GM12891 (cell line): ENCODE measurements around the gene MOB1A.
"Not testable (repeated sequence)": the region's sequence is repeated elsewhere in the genome, so short reads cannot be mapped to it uniquely, and the experiment has no call there.

Source experiments
- POLR2A ChIP-seq: IDR thresholded peaks from 2 replicates; pipeline ENCODE4 v1.6.1; 2011; ENCODE audit warnings: low read depth, low read length, control low read depth
- POLR2AphosphoS5 ChIP-seq: IDR thresholded peaks from 2 replicates; pipeline ENCODE4 v1.6.1; 2011; ENCODE audit warnings: low read depth, low read length, control low read depth
- POU2F2 ChIP-seq: IDR thresholded peaks from 2 replicates; pipeline ENCODE4 v1.6.1; 2011; ENCODE audit warnings: low read depth, mild to moderate bottlenecking, control low read depth, low read length, moderate library complexity

DNA sequence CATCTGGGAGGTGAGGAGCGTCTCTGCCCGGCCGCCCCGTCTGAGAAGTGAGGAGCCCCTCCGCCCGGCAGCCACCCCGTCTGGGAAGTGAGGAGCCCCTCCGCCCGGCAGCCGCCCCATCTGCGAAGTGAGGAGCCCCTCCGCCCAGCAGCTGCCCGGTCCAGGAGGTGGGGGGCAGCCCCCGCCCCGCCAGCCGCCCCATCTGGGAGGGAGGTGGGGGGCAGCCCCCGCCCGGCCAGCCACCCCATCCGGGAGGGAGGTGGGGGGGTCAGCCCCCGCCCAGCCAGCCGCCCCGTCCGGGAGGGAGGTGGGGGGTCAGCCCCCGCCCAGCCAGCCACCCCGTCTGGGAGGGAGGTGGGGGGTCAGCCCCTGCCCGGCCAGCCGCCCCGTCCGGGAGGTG, 54.7 kb downstream of the MOB1A start:
- not testable (repeated sequence) for TF ChIP-seq POLR2A, POU2F2, POLR2AphosphoS5
